Nephron (organoid): ENCODE data around the gene PSMD12.

ENCODE experiments used
- H3K27ac Mint-ChIP-seq, 3 experiments: 2 replicates each; pipeline ENCODE4 v1.8.0; 2020; ENCODE audit warnings: mixed read lengths in 3 of 3, mild to moderate bottlenecking in 2 of 3, moderate library complexity in 1 of 3
- H3K27me3 Mint-ChIP-seq: 2 replicates; pipeline ENCODE4 v1.8.0; 2021; ENCODE audit warnings: low read depth, mild to moderate bottlenecking, moderate library complexity, mixed read lengths
- H3K36me3 Mint-ChIP-seq: 2 replicates; pipeline ENCODE4 v1.8.0; 2020; ENCODE audit warnings: low read depth, mixed read lengths
- H3K4me1 Mint-ChIP-seq: 2 replicates; pipeline ENCODE4 v1.8.0; 2020; ENCODE audit warnings: mixed read lengths
- H3K4me3 Mint-ChIP-seq, 3 experiments: 2 replicates each; pipeline ENCODE4 v1.8.0; 2020; ENCODE audit warnings: mild to moderate bottlenecking in 3 of 3, mixed read lengths in 3 of 3, moderate library complexity in 2 of 3
- H3K9me3 Mint-ChIP-seq: 2 replicates; pipeline ENCODE4 v1.8.0; 2020; ENCODE audit warnings: mixed read lengths
- CTCF ChIP-seq, 3 experiments: fragments of 200-600 bp; sonication (generic); IDR thresholded peaks; one replicate each; pipeline ENCODE4 v1.5.0; 2021; ENCODE audit warnings: antibody characterized with exemption in 3 of 3; ENCODE audit not compliant: unreplicated experiment in 3 of 3

Gene PSMD12

DNA sequence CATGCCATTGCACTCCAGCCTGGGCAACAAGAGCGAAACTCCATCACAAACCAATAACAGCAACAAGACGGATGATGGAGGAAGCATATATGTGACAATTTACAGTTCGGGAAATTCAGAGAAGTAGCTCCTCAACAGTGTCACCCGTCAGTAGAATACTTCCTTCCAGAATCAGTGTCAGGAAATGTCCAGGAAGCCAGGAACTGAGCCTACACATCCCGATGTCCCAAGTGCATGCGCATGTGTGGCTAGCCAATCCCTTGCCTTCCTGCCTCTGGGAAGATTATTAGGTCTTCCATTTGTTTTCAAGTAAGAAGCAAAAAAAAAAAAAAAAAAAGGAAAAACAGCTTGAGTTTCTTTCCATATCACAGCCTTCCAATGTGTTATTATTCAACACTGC is 9.3 kb upstream of the PSMD12 start:
- H3K36me3 Mint-ChIP-seq = peaks cover 4% of the 10 kb centered on the region

DNA sequence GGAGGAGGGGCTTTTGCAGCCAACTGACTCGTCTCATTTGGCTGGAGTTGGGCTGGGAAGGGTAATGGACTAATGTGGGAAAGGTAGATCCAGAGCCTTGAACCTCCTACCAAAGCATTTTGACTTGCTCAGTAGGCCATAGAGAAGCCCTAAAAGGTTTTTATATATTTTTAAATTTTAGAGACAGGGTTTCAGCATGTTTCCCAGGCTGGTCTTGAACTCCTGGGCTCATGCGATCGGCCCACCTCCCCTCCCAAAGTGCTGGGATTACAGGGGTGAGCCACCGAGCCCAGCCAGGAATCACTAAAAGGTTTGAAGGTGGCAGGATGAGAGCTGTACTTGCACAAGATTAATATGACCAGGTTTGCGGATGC is 8.7 kb upstream of the PSMD12 start:
- H3K27ac Mint-ChIP-seq = peak overlapping the region in 2 of 3 experiments; percentile 41 to 61
- H3K4me3 Mint-ChIP-seq = peak overlapping the region; percentile 66 to 86 (median 74)
- no peak for TF ChIP-seq CTCF (IDR thresholded peaks at IDR 0.05; ENCODE audit: unreplicated experiment in 3 of 3)
- H3K36me3 Mint-ChIP-seq = peaks cover 4% of the 10 kb centered on the region
- H3K9me3 Mint-ChIP-seq = no peaks in the 10 kb centered on the region
- peaks cover 5% of the 10 kb centered on the region for H3K27me3 Mint-ChIP-seq
- peaks cover 26% of the 10 kb centered on the region for H3K4me1 Mint-ChIP-seq

More for the DNA sequence above, 9.3 kb upstream of the PSMD12 start:
- Mint-ChIP-seq H3K27ac (peak overlapping the region in 1 of 3 experiments; percentile 96), H3K27me3 (peaks cover 5% of the 10 kb centered on the region), H3K9me3 (no peaks in the 10 kb centered on the region), H3K4me1 (peaks cover 26% of the 10 kb centered on the region), H3K4me3 (peak overlapping the region; percentile 64 to 94 (median 86))
- TF ChIP-seq CTCF (IDR thresholded peaks at IDR 0.05; ENCODE audit: unreplicated experiment in 3 of 3) = no peak

GRCh38 chr17:67374329-67375053 is 8.1 kb upstream of the PSMD12 start:
- Mint-ChIP-seq H3K4me1 (peaks cover 26% of the 10 kb centered on the region), H3K27ac (peak overlapping the region; percentile 34 to 61 (median 41)), H3K4me3 (peak overlapping the region; percentile 66 to 74 (median 72)), H3K27me3 (peaks cover 5% of the 10 kb centered on the region), H3K9me3 (no peaks in the 10 kb centered on the region), H3K36me3 (peaks cover 4% of the 10 kb centered on the region)
- peak; percentile 81 to 89 (median 86) for TF ChIP-seq CTCF (IDR thresholded peaks at IDR 0.05; ENCODE audit: unreplicated experiment in 3 of 3)

- Mint-ChIP-seq H3K4me1 (peaks cover 20% of the 10 kb centered on the region), H3K36me3 (no peaks in the 10 kb centered on the region), H3K4me3 (no peak overlapping the region), H3K27ac (no peak overlapping the region), H3K9me3 (no peaks in the 10 kb centered on the region), H3K27me3 (peaks cover 5% of the 10 kb centered on the region)
- no peak for TF ChIP-seq CTCF (IDR thresholded peaks at IDR 0.05; ENCODE audit: unreplicated experiment in 3 of 3)
Measured at GRCh38 chr17:67372751-67373150, 6.4 kb upstream of the PSMD12 start.

DNA sequence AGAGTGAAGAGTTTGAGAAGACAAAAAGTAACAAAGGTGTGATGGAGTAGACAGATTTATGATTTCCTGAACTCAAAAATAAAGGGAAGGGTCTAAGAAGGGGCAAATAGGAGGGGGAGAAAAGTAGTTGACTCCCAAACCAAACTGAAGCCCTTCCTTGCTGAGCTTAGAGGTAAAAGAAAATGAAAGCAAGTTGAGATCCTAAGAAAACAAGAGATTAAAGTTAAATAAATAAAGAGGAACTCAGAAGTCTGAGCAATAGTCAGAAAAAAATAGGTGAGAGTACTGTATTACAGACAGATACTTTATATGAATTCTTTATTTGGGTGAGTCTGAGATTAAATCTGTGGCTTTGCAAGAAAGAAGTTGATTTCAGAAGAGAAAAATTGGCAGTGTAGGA is 3.3 kb upstream of the PSMD12 start:
- peaks cover 22% of the 10 kb centered on the region for H3K4me1 Mint-ChIP-seq
- H3K27ac Mint-ChIP-seq = peak overlapping the region in 1 of 3 experiments; percentile 4
- H3K27me3 Mint-ChIP-seq = peaks cover 3% of the 10 kb centered on the region
- H3K9me3 Mint-ChIP-seq = no peaks in the 10 kb centered on the region
- no peaks in the 10 kb centered on the region for H3K36me3 Mint-ChIP-seq
- TF ChIP-seq CTCF (IDR thresholded peaks at IDR 0.05; ENCODE audit: unreplicated experiment in 3 of 3) = no peak
- no peak overlapping the region for H3K4me3 Mint-ChIP-seq

DNA sequence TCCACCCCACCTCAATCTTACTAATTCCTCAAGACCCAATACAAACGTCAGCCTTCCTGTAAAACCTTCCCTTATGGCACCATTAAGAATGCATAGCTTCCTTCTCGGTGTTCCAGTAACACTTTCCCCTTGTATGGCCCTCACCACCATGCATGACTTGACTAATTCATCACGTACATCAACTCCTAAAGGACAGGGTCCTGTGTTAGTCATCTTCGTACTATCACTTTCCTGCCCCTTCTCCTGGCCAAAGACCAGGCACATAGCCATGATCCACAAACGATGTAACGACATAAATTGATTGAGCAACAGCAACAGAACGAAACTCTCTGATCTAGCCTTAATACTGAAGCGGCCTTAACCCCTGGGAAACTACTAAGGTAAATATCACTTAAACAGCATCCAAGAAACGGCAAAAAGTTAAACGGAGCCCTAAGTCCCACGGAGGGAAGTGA is 612 bp downstream of the PSMD12 start:
- Mint-ChIP-seq H3K9me3 (no peaks in the 10 kb centered on the region), H3K4me1 (peaks cover 40% of the 10 kb centered on the region), H3K27me3 (no peaks in the 10 kb centered on the region), H3K27ac (peak overlapping the region; percentile 66 to 95 (median 94)), H3K4me3 (peak overlapping the region; percentile 89 to 97 (median 95)), H3K36me3 (peaks cover 11% of the 10 kb centered on the region)
- TF ChIP-seq CTCF (IDR thresholded peaks at IDR 0.05; ENCODE audit: unreplicated experiment in 3 of 3) = no peak
